Left forelimb (tissue), 1 donor: Measurements from ENCODE around the gene PHB1.
"Not testable (repeated sequence)": the region's sequence is repeated elsewhere in the genome, so short reads cannot be mapped to it uniquely, and the experiment has no call there.

Experiments used
- DNase-seq: peaks from one replicate; pipeline ENCODE4 v3.0.0-alpha.2; 2018; ENCODE audit warnings: low spot score

Gene PHB1

GRCh38 chr17:49439673-49440571 lies 25.2 kb upstream of the PHB1 start:
- DNase-seq: no peak

GRCh38 chr17:49439305-49439672 lies 24.6 kb upstream of the PHB1 start:
- DNase-seq: no peak

GRCh38 chr17:49438436-49439278 lies 24.0 kb upstream of the PHB1 start:
- DNase-seq: peak; percentile 64

- peak; percentile 55 for DNase-seq
Observed at GRCh38 chr17:49437696-49438435, 23.2 kb upstream of the PHB1 start.

DNA sequence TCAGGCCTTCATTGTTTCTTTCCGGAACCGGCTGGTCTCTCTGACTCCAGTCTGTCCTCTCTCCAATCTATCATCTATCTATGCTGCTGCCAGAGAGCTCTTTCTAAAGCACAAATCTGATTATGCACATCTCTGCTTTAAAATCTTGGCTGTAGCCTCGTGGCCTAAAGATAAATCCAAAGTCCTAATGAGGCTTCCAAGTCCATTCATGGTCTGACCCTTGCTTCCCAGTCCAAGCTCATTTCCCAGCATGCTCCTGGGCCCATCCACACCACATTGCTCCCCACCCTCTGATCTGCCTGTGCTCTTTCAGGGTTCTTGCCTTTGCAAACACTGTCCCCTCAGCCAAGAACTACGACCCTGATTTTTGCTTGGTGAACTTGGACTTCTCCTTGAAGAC lies 21.5 kb upstream of the PHB1 start:
- peak; percentile 5 for DNase-seq

- no peak for DNase-seq
Observed at GRCh38 chr17:49435671-49436029, 21.0 kb upstream of the PHB1 start.

DNA sequence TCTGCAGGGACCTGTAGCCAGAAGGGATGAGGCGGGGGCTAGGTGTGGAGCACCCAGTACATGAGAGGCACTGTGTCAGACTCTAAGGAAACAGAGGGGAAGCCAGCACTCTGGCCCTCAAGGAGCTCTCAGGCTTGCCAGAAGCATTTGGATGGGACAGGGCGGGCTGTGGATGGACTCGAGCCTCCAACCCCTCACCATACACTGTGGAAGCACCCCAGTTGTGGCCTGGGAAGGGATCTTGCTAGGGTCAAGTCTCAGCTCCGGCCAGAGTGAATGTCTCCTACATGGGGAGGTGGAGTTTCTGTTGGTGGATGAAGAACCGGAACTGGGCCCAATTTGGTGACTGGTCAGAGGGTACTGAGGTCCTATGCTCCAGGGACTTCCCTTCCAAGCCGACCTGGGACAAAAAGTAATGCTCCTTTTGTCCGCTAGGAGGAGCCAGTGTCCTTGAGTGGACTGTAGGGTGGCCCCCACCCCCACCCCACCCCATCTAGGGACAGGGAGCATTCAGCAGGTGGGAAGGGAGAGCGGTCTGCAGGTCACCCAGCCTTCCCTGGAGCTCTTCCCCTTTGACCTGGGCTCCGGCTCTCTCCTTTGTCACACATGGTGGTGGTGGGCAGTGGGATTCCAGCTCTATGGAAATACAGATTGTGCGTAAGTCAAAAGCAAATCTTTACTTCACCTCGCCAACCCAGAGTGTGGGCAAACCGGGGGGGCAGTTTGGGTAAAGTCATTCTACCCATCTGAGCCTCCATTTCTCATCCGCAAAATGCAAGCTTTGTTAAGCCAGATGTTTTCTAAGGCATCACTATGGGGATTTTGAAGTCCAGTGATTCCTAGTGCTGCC lies 20.4 kb upstream of the PHB1 start:
- peak; percentile 62 for DNase-seq

GRCh38 chr17:49433000-49433694 lies 18.5 kb upstream of the PHB1 start:
- peak; percentile 26 for DNase-seq

DNA sequence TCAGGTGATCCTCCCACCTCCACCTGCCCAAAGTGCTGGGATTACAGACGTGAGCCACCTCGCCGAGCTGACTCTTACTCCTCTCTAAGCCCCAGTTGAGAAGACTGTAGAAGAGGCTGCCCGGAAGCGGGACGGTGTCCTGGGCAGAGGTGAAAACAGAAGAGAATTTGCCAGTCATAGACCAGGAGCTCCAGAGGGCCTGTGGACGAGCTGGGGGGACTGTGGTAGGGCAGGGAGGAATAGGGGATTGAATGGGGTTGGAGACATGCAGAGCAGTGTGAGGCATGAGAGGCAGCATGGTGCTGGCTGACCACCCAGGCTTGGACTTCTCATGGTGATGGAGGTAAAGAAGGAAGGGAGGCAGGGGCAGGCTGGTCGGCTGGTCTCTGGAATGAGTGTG lies 17.1 kb upstream of the PHB1 start:
- DNase-seq: peak; percentile 26

DNA sequence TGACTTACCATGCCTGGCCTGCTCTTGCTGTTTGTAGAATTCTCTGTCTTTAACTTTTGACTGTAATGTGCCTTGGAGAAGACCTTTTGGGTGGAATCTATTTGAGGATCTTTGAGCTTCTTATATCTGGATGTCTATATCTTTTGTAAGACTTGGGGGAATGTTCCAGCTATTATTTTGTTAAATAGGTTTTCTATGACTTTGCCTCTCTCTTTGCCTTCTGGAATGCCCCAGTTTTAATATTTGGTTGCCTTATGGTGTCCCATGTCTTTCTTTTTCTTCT lies 10.3 kb upstream of the PHB1 start:
- no peak for DNase-seq

GRCh38 chr17:49424276-49425003 lies 9.8 kb upstream of the PHB1 start:
- not testable (repeated sequence) for DNase-seq

GRCh38 chr17:49422714-49423113 lies 8.0 kb upstream of the PHB1 start:
- no peak for DNase-seq

DNA sequence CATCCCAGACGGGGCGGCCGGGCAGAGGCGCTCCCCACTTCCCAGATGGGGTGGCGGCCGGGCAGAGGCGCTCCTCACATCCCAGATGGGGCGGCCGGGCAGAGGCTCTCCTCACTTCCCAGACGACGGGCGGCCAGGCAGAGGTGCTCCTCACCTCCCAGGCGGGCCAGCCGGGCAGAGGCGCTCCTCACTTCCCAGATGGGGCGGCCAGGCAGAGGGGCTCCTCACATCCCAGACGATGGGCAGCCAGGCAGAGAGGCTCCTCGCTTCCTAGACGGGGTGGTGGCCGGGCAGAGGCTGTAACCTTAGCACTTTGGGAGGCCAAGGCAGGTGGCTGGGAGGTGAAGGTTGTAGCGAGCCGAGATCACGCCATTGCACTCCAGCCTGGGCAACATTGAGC lies 5.1 kb upstream of the PHB1 start:
- DNase-seq: peak; percentile 25

GRCh38 chr17:49418754-49419740 lies 4.4 kb upstream of the PHB1 start:
- DNase-seq: peak; percentile 11

DNA sequence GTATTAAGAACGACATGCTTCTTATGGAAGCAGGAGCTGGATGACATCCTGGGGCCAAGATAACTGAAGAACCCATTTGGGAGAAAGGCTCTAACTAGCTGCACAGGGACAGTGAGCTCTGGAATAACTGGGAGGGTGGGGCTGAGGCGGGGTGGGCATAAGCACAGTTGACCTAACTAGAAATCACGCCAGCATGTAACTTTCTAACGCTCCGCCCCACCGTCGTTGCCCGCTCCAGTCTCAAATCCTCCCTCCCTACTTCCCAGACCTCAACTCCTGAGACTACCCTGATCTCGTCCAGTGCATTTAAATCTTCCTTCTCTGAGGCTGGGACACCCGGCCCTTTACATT lies 436 bp downstream of the PHB1 start:
- DNase-seq: no peak

DNA sequence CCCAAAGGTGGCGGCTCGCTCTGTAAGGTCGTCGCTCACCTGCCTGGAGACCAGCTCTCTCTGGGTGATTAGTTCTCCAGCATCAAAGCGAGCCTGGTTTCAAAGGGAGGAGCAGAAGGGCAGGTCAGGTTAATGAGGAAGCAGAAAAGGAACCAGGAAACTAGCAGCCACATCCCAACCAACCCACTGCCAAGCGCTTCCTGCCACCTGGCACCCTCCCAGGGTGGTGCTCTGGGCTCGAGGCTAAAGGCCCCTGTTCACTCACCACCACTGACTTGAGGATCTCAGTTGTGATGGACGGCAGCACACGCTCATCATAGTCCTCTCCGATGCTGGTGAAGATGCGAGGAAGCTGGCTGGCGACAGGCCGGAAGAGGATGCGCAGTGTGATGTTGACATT lies 5.6 kb downstream of the PHB1 start:
- DNase-seq: no peak

DNA sequence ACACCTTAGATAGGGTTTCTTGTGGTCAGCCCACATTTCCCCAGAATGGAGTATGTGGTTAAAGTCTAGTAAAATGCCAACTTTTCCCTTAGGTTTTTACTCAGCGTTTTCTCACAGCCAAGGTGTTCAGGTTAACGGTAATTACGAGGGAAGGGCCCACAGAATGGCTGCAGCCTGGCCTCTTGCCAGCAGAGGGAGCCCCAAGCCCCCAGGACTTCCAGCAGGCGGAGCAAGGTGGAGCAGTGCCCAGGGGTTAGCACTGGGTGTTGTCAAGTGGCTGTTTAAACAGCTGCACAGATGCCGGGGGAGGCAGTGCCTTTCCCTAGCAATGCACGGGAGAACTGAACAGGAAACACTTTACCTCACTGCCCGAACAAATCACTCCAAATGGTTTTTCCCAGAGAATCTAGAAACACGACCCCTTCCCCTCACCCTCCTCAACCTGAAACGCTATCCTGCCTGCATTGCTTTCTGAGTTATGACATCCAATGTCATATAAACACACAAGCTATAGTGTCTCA lies 6.6 kb downstream of the PHB1 start:
- peak; percentile 84 for DNase-seq

DNA sequence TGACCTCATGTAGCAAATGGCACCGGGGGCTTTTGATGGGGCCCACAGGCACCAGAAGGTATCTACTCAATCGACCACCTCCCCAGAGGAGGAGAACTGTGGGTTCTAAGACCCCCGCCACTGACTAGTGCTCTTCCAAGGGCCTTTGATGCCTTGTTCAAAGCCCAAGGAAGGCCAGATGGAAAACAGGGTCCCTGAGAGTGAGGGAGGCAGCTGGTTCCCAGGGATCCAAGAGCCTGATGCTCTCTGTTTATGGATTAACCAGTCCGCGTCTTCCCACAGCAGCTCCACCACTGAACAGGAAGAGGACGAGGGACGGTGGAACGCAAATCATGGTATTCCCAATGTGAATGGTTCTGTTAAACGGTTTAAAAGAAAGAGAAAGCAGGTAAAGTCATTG lies 7.6 kb downstream of the PHB1 start:
- DNase-seq: peak; percentile 71

- peak; percentile 74 for DNase-seq
Observed at GRCh38 chr17:49406421-49407061, 8.1 kb downstream of the PHB1 start.
